Upper lobe of left lung (tissue), 4 donors: ENCODE results near the gene KBTBD13.

Source experiments
- CTCF ChIP-seq, 6 experiments: fragments of 450-650 bp in 4 of 6; fragments of 200-600 bp in 2 of 6; sonication (generic) in 2 of 6; IDR thresholded peaks; one replicate each; pipeline ENCODE4 v1.5.1; 2016 to 2019; ENCODE audit warnings: antibody characterized with exemption in 6 of 6
- POLR2A ChIP-seq, 4 donors: fragments of 450-650 bp; IDR thresholded peaks; one replicate each; pipeline ENCODE4 v1.5.1; 2016 to 2017; ENCODE audit warnings: antibody characterized with exemption in 4 of 4, mild to moderate bottlenecking in 2 of 4

DNA sequence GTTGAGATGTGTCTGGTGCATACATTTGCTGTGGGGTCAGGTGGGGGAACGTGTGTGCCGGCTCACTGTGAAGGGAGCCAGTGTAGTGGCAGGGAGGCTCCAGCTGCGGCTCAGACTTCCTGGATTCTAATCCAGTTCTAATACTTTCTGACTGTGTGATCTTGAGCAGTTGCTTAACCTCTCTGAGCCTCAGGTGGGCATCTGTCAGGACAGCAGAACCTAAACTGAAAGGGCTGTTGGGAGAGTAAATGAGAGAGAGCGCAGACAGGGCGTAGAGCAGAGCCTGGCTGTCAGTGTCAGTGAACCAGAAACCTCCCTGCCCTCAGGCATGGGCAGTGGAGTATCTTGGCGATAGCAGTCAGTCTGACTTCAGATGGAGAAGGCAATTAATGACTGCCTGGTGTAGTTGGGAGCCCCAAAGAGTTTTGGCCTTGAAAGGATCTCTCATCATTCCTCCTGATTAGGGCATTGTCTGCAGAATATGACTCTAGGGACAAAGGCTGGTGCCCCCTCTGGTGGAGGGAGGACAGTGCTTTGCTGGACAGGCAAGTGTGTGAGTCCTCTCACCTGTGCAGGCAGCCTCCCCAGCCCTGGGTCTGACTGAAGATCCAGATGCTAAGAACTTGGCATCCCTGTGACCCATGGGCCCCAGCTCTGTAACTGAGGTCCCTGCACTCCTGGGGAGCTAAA is 9.6 kb downstream of the KBTBD13 start:
- TF ChIP-seq CTCF (IDR thresholded peaks at IDR 0.05): peak in 3 of 6 experiments; percentile 11 to 24 (median 15)
- TF ChIP-seq POLR2A (IDR thresholded peaks at IDR 0.05): no peak
